ENCODE measurements around the gene POLN. TPM values are rescaled to one million over a fixed set of nuclear protein-coding genes. Genes with fewer than 3 reads are reported as not detected.

Gene POLN
- total RNA-seq: 3.6 and 6.2 TPM in 2 replicates

DNA sequence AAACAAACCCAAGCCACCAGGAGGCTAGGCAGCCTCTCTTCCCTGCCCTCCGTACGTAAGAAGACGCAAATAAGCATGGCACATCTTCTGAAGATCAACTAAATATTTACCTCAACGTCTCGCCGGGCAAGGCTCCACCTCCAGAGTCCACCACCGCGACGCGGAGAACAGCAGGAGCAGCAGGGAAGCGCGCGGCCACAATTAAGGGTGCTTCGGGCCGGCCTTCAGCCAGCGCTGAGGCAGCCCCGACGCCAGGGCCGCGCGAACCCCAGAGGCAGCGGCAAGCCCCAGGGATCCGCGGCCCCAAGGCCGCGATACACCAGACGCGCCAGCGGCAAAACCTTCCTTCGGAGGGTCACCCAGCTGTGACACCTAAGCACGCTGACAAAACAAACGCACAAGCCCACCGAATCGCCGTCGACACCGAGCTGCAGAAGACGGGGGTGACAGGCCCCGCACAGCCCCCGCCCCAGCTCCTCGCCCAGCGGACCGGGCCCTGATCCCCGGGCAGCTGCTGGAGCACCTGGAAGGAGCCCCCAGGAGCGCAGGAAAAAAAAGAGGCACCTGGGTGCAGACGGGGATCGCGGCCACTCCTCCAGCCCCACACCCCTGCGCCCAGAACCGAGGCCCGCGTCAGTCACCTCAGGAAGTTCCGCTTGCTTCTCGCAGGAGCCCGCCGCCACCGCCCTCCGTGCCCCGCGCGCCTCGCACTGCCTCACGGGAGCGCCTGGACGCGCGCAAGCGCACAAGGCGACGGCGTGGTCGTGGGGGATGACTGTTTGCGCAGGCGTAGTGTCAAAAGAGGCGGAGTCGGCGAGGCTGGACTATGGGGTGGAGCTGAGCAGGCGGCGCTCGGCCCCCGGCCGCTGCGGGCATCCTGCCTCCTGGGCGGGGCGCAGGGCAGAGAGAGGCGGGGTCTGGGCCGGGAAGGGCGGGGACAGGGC lies at the start of gene POLN, which contains the start of gene HAUS3:
TSS of gene POLN (minus strand) at position 712 of the 944 bp plus-strand sequence. CDS start 12,890 bp downstream, outside the sequence.
TSS of gene HAUS3 (minus strand) at position 712 of the 944 bp plus-strand sequence. CDS start 1,175 bp downstream, outside the sequence.

DNA sequence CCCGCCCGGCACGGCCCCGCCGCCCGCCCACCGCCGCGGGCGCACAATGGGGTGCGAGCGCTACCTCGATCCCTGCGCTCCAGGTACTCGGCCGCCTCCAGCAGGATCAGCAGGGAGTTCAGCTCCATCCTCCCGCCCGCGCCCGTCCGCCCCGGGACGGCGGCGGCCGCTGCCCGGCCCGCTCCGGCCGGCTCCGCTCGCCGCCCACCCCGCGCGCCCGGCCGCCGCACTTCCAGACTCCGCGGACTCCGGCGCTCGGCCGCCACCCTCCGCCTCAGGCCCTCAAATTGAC lies 19.9 kb upstream of the POLN start, which contains the start of gene MXD4:
TSS of gene MXD4 (minus strand) at position 257 of the 292 bp plus-strand sequence. CDS start at position 128, 129 bp downstream.

DNA sequence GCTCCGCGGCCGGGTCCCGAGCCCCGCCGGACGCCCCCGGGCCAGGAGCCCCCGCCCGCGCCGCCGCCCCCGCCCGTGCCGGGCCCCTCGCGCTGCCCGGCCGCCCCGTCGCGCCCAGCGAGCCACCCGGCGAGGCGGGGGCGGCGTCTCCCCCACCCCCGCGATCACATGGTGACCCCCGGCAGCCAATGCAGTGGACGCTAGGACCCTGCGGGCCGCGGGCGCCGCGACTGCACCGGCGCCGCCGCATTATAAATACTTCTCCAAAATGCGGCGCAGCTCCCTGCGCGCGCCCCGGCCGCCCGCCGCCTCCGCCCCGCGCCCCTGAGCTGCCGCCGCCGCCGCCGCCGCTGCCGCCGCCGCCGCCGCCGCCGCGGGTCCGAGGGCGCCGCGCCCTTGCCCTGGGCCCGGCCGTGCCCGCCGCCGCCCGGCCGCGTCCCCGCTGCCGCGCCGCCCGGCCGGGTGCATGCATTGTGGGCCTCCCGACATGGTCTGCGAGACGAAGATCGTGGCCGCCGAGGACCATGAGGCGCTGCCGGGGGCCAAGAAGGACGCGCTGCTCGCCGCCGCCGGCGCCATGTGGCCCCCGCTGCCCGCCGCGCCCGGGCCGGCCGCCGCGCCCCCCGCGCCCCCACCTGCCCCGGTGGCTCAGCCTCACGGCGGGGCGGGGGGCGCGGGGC lies 182.7 kb downstream of the POLN start, which contains the start of gene NAT8L:
TSS of gene NAT8L (plus strand) at position 282 of the 680 bp plus-strand sequence. CDS start at position 467, 185 bp downstream.

Other genes starting within 250 kb of the POLN start
- 12.1 and 14.8 TPM in 2 replicates for gene NELFA, start 233.1 kb downstream of the POLN start, total RNA-seq
- under 0.01 TPM in 2 replicates for gene NAT8L, start 182.8 kb downstream of the POLN start, total RNA-seq
- gene HAUS3, start within 50 bp of the POLN start, total RNA-seq: 9.0 and 16.7 TPM in 2 replicates
- gene MXD4, start 20.0 kb upstream of the POLN start, total RNA-seq: 42.0 and 57.5 TPM in 2 replicates
- gene ZFYVE28, start 176.5 kb upstream of the POLN start, total RNA-seq: 8.8 and 11.3 TPM in 2 replicates
- not detected in 2 replicates for gene CFAP99, start 176.8 kb upstream of the POLN start, total RNA-seq
- gene RNF4, start 227.0 kb upstream of the POLN start, total RNA-seq: 49.5 and 54.4 TPM in 2 replicates

Measured in regular cardiac myocyte (primary cell).